Measurements from ENCODE around the gene RND3. TPM values are rescaled to one million over a fixed set of nuclear protein-coding genes. Genes with fewer than 3 reads are reported as not detected.

The RND3 gene
- total RNA-seq, 1 donor: 321 TPM

- no peak for TF ChIP-seq CTCF (IDR thresholded peaks at IDR 0.05; ENCODE audit: insufficient read depth, low read length)
- DNase-seq (ENCODE audit: low read depth): no peak
- H3K4me3 ChIP-seq (ENCODE audit: low read depth, low read length): no peak overlapping the region
Measured at GRCh38 chr2:150449856-150450255, 37.6 kb downstream of the RND3 start.

GRCh38 chr2:150445398-150445797 lies 42.1 kb downstream of the RND3 start:
- DNase-seq (ENCODE audit: low read depth): no peak
- H3K4me3 ChIP-seq (ENCODE audit: low read depth, low read length): no peak overlapping the region
- TF ChIP-seq CTCF (IDR thresholded peaks at IDR 0.05; ENCODE audit: insufficient read depth, low read length): no peak

GRCh38 chr2:150442484-150442883 lies 45.0 kb downstream of the RND3 start:
- no peak for TF ChIP-seq CTCF (IDR thresholded peaks at IDR 0.05; ENCODE audit: insufficient read depth, low read length)
- DNase-seq (ENCODE audit: low read depth): no peak
- no peak overlapping the region for H3K4me3 ChIP-seq (ENCODE audit: low read depth, low read length)

GRCh38 chr2:150441784-150442183 lies 45.7 kb downstream of the RND3 start:
- DNase-seq (ENCODE audit: low read depth): no peak
- H3K4me3 ChIP-seq (ENCODE audit: low read depth, low read length): no peak overlapping the region
- TF ChIP-seq CTCF (IDR thresholded peaks at IDR 0.05; ENCODE audit: insufficient read depth, low read length): no peak

- no peak for TF ChIP-seq CTCF (IDR thresholded peaks at IDR 0.05; ENCODE audit: insufficient read depth, low read length)
- no peak overlapping the region for H3K4me3 ChIP-seq (ENCODE audit: low read depth, low read length)
- DNase-seq (ENCODE audit: low read depth): no peak
Measured at GRCh38 chr2:150441226-150441625, 46.2 kb downstream of the RND3 start.

GRCh38 chr2:150438654-150439053 lies 48.8 kb downstream of the RND3 start:
- no peak for DNase-seq (ENCODE audit: low read depth)
- H3K4me3 ChIP-seq (ENCODE audit: low read depth, low read length): no peak overlapping the region
- TF ChIP-seq CTCF (IDR thresholded peaks at IDR 0.05; ENCODE audit: insufficient read depth, low read length): no peak

GRCh38 chr2:150438041-150438440 lies 49.4 kb downstream of the RND3 start:
- no peak for TF ChIP-seq CTCF (IDR thresholded peaks at IDR 0.05; ENCODE audit: insufficient read depth, low read length)
- no peak for DNase-seq (ENCODE audit: low read depth)
- no peak overlapping the region for H3K4me3 ChIP-seq (ENCODE audit: low read depth, low read length)
